Measurements from ENCODE around the gene MAMSTR.

The MAMSTR gene

DNA sequence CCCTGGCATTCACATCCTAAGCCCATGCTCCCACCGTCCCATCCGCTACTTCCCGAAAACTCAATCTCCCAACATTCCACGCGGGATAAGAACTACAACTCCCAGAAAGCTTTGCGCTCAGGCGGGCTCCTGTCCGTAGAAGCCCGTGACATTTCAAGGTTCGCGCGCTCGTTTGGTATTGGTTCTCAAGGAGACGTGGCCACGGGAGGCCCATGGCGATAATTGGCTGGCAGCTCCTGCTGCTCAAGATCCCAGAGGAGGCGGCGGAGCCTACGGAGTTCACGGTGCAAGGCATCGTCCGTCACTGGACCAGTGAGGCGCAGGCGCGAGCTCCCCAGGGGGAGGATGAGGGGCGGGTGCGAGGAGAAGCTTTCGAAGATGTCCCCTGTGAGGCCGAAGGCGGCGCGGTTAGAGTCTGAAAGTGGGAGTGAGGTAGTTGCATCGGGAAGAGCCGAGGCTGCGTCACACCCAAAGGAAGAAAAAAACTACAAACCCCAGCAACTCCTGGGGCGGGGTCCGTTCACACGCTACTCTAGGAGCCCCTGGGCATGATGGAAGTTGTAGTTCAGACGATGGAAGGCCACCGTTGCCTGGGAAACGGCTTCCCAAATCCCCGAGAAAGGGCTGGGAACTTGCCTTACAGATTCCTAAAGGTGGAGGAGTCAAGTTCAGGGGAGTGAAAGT, 1.2 kb upstream of the MAMSTR start (continued):
- TF ChIP-seq, protein P1, sequence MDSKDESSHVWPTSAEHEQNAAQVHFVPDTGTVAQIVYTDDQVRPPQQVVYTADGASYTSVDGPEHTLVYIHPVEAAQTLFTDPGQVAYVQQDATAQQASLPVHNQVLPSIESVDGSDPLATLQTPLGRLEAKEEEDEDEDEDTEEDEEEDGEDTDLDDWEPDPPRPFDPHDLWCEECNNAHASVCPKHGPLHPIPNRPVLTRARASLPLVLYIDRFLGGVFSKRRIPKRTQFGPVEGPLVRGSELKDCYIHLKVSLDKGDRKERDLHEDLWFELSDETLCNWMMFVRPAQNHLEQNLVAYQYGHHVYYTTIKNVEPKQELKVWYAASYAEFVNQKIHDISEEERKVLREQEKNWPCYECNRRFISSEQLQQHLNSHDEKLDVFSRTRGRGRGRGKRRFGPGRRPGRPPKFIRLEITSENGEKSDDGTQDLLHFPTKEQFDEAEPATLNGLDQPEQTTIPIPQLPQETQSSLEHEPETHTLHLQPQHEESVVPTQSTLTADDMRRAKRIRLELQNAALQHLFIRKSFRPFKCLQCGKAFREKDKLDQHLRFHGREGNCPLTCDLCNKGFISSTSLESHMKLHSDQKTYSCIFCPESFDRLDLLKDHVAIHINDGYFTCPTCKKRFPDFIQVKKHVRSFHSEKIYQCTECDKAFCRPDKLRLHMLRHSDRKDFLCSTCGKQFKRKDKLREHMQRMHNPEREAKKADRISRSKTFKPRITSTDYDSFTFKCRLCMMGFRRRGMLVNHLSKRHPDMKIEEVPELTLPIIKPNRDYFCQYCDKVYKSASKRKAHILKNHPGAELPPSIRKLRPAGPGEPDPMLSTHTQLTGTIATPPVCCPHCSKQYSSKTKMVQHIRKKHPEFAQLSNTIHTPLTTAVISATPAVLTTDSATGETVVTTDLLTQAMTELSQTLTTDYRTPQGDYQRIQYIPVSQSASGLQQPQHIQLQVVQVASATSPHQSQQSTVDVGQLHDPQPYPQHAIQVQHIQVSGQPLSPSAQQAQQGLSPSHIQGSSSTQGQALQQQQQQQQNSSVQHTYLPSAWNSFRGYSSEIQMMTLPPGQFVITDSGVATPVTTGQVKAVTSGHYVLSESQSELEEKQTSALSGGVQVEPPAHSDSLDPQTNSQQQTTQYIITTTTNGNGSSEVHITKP (tag by site-specific recombination; IDR thresholded peaks at IDR 0.05): peak; percentile 38
- TF ChIP-seq ZBTB21 (tag by site-specific recombination; IDR thresholded peaks at IDR 0.05) (peak; percentile 54; the same call in 1 of the 2 replicates), OVOL3 (tag by site-specific recombination; IDR thresholded peaks at IDR 0.05) (no peak), ZFHX2 (tag by site-specific recombination; conservative IDR thresholded peaks at IDR 0.05) (peak; percentile 49; the same call in 1 of the 2 replicates), ZEB2 (tag by site-specific recombination; IDR thresholded peaks at IDR 0.05) (no peak; the same call in 1 of the 2 replicates), ZNF16 (tag by site-specific recombination; IDR thresholded peaks at IDR 0.05; ENCODE audit: low read depth) (no peak), ZNF335 (tag by site-specific recombination; conservative IDR thresholded peaks at IDR 0.05) (peak; percentile 98), ZNF621 (tag by site-specific recombination; IDR thresholded peaks at IDR 0.05) (no peak), ZNF274 (IDR thresholded peaks at IDR 0.05; ENCODE audit: low read length) (no peak), ZNF274 (tag by site-specific recombination; IDR thresholded peaks at IDR 0.05; ENCODE audit: borderline replicate concordance) (no peak), ZNF10 (tag by site-specific recombination; IDR thresholded peaks at IDR 0.05) (no peak), ZNF391 (tag by site-specific recombination; IDR thresholded peaks at IDR 0.05; ENCODE audit: borderline replicate concordance, low read depth) (no peak), HOXA7 (CRISPR knock-in tag; IDR thresholded peaks at IDR 0.05; ENCODE audit: borderline replicate concordance) (no peak), KLF16 (tag by site-specific recombination; IDR thresholded peaks at IDR 0.05) (peak; percentile 42; the same call in 1 of the 2 replicates), ZNF341 (tag by site-specific recombination; IDR thresholded peaks at IDR 0.05; ENCODE audit: low read depth) (peak; percentile 97), OSR2 (tag by site-specific recombination; IDR thresholded peaks at IDR 0.05) (no peak), HOXC10 (CRISPR knock-in tag; IDR thresholded peaks at IDR 0.05) (no peak), ZNF19 (tag by site-specific recombination; IDR thresholded peaks at IDR 0.05; ENCODE audit: low read depth) (no peak), ZNF473 (tag by site-specific recombination; IDR thresholded peaks at IDR 0.05) (no peak), ZNF571 (tag by site-specific recombination; IDR thresholded peaks at IDR 0.05) (no peak), GLI2 (tag by site-specific recombination; IDR thresholded peaks at IDR 0.05; ENCODE audit: borderline replicate concordance, low read depth) (no peak), ZNF626 (tag by site-specific recombination; IDR thresholded peaks at IDR 0.05) (no peak), GLIS1 (tag by site-specific recombination; IDR thresholded peaks at IDR 0.05) (peak; percentile 91)
- TF ChIP-seq, protein P2, sequence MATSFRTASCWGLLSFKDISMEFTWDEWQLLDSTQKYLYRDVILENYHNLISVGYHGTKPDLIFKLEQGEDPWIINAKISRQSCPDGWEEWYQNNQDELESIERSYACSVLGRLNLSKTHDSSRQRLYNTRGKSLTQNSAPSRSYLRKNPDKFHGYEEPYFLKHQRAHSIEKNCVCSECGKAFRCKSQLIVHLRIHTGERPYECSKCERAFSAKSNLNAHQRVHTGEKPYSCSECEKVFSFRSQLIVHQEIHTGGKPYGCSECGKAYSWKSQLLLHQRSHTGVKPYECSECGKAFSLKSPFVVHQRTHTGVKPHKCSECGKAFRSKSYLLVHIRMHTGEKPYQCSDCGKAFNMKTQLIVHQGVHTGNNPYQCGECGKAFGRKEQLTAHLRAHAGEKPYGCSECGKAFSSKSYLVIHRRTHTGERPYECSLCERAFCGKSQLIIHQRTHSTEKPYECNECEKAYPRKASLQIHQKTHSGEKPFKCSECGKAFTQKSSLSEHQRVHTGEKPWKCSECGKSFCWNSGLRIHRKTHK (tag by site-specific recombination; IDR thresholded peaks at IDR 0.05): no peak
- TF ChIP-seq, protein P3, sequence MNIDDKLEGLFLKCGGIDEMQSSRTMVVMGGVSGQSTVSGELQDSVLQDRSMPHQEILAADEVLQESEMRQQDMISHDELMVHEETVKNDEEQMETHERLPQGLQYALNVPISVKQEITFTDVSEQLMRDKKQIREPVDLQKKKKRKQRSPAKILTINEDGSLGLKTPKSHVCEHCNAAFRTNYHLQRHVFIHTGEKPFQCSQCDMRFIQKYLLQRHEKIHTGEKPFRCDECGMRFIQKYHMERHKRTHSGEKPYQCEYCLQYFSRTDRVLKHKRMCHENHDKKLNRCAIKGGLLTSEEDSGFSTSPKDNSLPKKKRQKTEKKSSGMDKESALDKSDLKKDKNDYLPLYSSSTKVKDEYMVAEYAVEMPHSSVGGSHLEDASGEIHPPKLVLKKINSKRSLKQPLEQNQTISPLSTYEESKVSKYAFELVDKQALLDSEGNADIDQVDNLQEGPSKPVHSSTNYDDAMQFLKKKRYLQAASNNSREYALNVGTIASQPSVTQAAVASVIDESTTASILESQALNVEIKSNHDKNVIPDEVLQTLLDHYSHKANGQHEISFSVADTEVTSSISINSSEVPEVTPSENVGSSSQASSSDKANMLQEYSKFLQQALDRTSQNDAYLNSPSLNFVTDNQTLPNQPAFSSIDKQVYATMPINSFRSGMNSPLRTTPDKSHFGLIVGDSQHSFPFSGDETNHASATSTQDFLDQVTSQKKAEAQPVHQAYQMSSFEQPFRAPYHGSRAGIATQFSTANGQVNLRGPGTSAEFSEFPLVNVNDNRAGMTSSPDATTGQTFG (tag by site-specific recombination; IDR thresholded peaks at IDR 0.05; ENCODE audit: borderline replicate concordance): no peak
- TF ChIP-seq, protein P4, sequence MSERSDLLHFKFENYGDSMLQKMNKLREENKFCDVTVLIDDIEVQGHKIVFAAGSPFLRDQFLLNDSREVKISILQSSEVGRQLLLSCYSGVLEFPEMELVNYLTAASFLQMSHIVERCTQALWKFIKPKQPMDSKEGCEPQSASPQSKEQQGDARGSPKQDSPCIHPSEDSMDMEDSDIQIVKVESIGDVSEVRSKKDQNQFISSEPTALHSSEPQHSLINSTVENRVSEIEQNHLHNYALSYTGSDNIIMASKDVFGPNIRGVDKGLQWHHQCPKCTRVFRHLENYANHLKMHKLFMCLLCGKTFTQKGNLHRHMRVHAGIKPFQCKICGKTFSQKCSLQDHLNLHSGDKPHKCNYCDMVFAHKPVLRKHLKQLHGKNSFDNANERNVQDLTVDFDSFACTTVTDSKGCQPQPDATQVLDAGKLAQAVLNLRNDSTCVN (tag by site-specific recombination; optimal IDR thresholded peaks at IDR 0.05): peak; percentile 81
- TF ChIP-seq, protein P5, sequence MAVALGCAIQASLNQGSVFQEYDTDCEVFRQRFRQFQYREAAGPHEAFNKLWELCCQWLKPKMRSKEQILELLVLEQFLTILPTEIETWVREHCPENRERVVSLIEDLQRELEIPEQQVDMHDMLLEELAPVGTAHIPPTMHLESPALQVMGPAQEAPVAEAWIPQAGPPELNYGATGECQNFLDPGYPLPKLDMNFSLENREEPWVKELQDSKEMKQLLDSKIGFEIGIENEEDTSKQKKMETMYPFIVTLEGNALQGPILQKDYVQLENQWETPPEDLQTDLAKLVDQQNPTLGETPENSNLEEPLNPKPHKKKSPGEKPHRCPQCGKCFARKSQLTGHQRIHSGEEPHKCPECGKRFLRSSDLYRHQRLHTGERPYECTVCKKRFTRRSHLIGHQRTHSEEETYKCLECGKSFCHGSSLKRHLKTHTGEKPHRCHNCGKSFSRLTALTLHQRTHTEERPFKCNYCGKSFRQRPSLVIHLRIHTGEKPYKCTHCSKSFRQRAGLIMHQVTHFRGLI (tag by site-specific recombination; IDR thresholded peaks at IDR 0.05): no peak
- TF ChIP-seq, protein P6, sequence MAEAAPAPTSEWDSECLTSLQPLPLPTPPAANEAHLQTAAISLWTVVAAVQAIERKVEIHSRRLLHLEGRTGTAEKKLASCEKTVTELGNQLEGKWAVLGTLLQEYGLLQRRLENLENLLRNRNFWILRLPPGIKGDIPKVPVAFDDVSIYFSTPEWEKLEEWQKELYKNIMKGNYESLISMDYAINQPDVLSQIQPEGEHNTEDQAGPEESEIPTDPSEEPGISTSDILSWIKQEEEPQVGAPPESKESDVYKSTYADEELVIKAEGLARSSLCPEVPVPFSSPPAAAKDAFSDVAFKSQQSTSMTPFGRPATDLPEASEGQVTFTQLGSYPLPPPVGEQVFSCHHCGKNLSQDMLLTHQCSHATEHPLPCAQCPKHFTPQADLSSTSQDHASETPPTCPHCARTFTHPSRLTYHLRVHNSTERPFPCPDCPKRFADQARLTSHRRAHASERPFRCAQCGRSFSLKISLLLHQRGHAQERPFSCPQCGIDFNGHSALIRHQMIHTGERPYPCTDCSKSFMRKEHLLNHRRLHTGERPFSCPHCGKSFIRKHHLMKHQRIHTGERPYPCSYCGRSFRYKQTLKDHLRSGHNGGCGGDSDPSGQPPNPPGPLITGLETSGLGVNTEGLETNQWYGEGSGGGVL (tag by site-specific recombination; IDR thresholded peaks at IDR 0.05): no peak
